K562 (cell line): Measurements from ENCODE around the gene LXN. TPM values are rescaled to one million over a fixed set of nuclear protein-coding genes. Genes with fewer than 3 reads are reported as not detected.

Experiments used
- FOSL1 ChIP-seq: fragments of 200-800 bp; sonication (Bioruptor generic); conservative IDR thresholded peaks from 2 replicates; pipeline ENCODE4 v1.6.1; 2016; ENCODE audit warnings: missing genetic modification characterization, missing compliant biosample characterization
- FOXJ2 ChIP-seq: fragments of 200-800 bp; sonication (Bioruptor generic); IDR thresholded peaks from 2 replicates; pipeline ENCODE4 v1.6.1; 2016; ENCODE audit warnings: missing genetic modification characterization, missing compliant biosample characterization
- HSF4 ChIP-seq: fragments of 250-450 bp; sonication (Bioruptor Pico); IDR thresholded peaks from 2 replicates; pipeline ENCODE4 v2.1.2; 2022; ENCODE audit warnings: mild to moderate bottlenecking, moderate library complexity, borderline replicate concordance
- PCBP1 ChIP-seq: fragments of 200-400 bp; formaldehyde crosslinking; IDR thresholded peaks from 2 replicates; pipeline ENCODE4 v1.6.1; 2018; ENCODE audit warnings: mild to moderate bottlenecking, low read depth, low read length; ENCODE audit not compliant: poor library complexity, severe bottlenecking
- SMARCA4 ChIP-seq: fragments of 450-650 bp; IDR thresholded peaks from 2 replicates; pipeline ENCODE4 v1.6.1; 2016
- ZFP30 ChIP-seq: fragments of 250-450 bp; sonication (Bioruptor Pico); IDR thresholded peaks from 2 replicates; pipeline ENCODE4 v1.8.0; 2022; ENCODE audit warnings: moderate library complexity, mild to moderate bottlenecking, inconsistent platforms, borderline replicate concordance
- ZNF165 ChIP-seq: fragments of 250-450 bp; sonication (Bioruptor Pico); IDR thresholded peaks from 2 replicates; pipeline ENCODE4 v1.4.0; 2020; ENCODE audit warnings: borderline replicate concordance
- ZNF384 ChIP-seq: IDR thresholded peaks from 2 replicates; pipeline ENCODE4 v1.6.1; 2012; ENCODE audit warnings: low read depth, low read length, improper control_type of control experiment
- ZNF586 ChIP-seq: fragments of 450-650 bp; formaldehyde crosslinking; conservative IDR thresholded peaks from 2 replicates; pipeline ENCODE4 v1.4.0; 2020; ENCODE audit warnings: mild to moderate bottlenecking, moderate library complexity
- polyA plus RNA-seq, 8 experiments: library from polyadenylated mRNA; depleted of rRNA in 4 of 8; stranded (reverse) in 5 of 8; unstranded in 3 of 8; fragments of >200 nt; fragmentation: Nextera tagmentation in 2 of 8; fragmentation: Illumina TruSeq in 1 of 8; extraction: Ambion mirVana in 2 of 8; extraction: Trizol in 1 of 8; gene quantifications; 2 replicates each; pipeline versions ENCODE4 v1.2.1 to v1.2.3, GENCODE V29; 2011 to 2014; ENCODE audit warnings: inconsistent platforms in 1 of 8, missing spikeins in 1 of 8
- total RNA-seq, 7 experiments: library from RNA; depleted of rRNA in 6 of 7; stranded (reverse); fragments of >200 nt in 6 of 7; fragmentation: Illumina TruSeq in 2 of 7; extraction: Trizol in 2 of 7; gene quantifications; 2 replicates each; pipeline versions ENCODE4 v1.2.1 to v1.2.3, GENCODE V29; 2011 to 2021; ENCODE audit warnings: low replicate concordance in 1 of 7
- TF ChIP-seq, protein P1 (sequence below): fragments of 450-650 bp; formaldehyde crosslinking; IDR thresholded peaks from 2 replicates; pipeline ENCODE4 v1.4.0; 2022; ENCODE audit warnings: missing genetic modification characterization
- TF ChIP-seq, protein P2 (sequence below): sonication (generic); formaldehyde crosslinking; IDR thresholded peaks from 2 replicates; pipeline ENCODE4 v1.8.0; 2022; ENCODE audit warnings: mild to moderate bottlenecking, missing genetic modification reagents, borderline replicate concordance
- TF ChIP-seq, protein P3 (sequence below): fragments of 200-800 bp; sonication (Bioruptor generic); IDR thresholded peaks from 2 replicates; pipeline ENCODE4 v1.6.1; 2016; ENCODE audit warnings: missing genetic modification characterization, missing compliant biosample characterization
- TF ChIP-seq, protein P4 (sequence below): sonication (generic); formaldehyde crosslinking; IDR thresholded peaks from 2 replicates; pipeline ENCODE4 v1.8.0; 2023; ENCODE audit warnings: mild to moderate bottlenecking, missing genetic modification reagents

Gene LXN
- total and polyA plus RNA-seq, 9 of the 15 experiments (the other 6 are each of a cell fraction or from before 2014, with no cell fraction given) = 0.08 to 0.13 TPM; not detected in 7

DNA sequence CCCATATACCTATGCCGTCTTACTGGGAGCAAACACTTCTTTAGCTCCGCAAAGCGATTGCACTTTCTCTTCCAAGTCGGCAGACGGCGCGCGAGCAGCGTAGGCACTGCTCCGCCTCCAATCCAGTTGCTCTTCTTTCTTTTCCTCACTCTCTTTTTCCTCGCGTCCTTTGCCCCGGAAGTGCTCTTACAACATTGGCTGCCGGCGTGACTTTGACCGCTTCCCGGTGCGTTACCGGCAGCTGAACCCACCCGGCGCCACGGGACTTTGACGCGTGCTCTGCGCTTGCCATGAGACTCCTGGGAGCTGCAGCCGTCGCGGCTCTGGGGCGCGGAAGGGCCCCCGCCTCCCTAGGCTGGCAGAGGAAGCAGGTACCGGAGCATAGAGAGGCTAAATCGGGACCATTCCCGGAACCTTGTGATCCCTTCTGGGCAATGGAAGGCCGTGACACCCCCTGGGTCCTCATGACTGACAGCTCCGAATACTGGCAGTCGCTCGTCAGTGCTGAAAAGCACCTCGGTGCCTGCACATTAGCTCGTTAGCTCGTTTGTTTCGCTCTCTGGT is 28.0 kb downstream of the LXN start, which contains the start of gene GFM1 (continued):
- TF ChIP-seq, protein P1, sequence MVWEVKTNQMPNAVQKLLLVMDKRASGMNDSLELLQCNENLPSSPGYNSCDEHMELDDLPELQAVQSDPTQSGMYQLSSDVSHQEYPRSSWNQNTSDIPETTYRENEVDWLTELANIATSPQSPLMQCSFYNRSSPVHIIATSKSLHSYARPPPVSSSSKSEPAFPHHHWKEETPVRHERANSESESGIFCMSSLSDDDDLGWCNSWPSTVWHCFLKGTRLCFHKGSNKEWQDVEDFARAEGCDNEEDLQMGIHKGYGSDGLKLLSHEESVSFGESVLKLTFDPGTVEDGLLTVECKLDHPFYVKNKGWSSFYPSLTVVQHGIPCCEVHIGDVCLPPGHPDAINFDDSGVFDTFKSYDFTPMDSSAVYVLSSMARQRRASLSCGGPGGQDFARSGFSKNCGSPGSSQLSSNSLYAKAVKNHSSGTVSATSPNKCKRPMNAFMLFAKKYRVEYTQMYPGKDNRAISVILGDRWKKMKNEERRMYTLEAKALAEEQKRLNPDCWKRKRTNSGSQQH (CRISPR knock-in tag) = 0 out of 2 replicates have a peak, but pooled peaks have one; percentile 54
- TF ChIP-seq ZFP30 = no peak
- no peak for TF ChIP-seq HSF4
- TF ChIP-seq, protein P2, sequence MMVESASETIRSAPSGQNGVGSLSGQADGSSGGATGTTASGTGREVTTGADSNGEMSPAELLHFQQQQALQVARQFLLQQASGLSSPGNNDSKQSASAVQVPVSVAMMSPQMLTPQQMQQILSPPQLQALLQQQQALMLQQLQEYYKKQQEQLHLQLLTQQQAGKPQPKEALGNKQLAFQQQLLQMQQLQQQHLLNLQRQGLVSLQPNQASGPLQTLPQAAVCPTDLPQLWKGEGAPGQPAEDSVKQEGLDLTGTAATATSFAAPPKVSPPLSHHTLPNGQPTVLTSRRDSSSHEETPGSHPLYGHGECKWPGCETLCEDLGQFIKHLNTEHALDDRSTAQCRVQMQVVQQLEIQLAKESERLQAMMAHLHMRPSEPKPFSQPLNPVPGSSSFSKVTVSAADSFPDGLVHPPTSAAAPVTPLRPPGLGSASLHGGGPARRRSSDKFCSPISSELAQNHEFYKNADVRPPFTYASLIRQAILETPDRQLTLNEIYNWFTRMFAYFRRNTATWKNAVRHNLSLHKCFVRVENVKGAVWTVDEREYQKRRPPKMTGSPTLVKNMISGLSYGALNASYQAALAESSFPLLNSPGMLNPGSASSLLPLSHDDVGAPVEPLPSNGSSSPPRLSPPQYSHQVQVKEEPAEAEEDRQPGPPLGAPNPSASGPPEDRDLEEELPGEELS (CRISPR knock-in tag) = no peak
- TF ChIP-seq, protein P3, sequence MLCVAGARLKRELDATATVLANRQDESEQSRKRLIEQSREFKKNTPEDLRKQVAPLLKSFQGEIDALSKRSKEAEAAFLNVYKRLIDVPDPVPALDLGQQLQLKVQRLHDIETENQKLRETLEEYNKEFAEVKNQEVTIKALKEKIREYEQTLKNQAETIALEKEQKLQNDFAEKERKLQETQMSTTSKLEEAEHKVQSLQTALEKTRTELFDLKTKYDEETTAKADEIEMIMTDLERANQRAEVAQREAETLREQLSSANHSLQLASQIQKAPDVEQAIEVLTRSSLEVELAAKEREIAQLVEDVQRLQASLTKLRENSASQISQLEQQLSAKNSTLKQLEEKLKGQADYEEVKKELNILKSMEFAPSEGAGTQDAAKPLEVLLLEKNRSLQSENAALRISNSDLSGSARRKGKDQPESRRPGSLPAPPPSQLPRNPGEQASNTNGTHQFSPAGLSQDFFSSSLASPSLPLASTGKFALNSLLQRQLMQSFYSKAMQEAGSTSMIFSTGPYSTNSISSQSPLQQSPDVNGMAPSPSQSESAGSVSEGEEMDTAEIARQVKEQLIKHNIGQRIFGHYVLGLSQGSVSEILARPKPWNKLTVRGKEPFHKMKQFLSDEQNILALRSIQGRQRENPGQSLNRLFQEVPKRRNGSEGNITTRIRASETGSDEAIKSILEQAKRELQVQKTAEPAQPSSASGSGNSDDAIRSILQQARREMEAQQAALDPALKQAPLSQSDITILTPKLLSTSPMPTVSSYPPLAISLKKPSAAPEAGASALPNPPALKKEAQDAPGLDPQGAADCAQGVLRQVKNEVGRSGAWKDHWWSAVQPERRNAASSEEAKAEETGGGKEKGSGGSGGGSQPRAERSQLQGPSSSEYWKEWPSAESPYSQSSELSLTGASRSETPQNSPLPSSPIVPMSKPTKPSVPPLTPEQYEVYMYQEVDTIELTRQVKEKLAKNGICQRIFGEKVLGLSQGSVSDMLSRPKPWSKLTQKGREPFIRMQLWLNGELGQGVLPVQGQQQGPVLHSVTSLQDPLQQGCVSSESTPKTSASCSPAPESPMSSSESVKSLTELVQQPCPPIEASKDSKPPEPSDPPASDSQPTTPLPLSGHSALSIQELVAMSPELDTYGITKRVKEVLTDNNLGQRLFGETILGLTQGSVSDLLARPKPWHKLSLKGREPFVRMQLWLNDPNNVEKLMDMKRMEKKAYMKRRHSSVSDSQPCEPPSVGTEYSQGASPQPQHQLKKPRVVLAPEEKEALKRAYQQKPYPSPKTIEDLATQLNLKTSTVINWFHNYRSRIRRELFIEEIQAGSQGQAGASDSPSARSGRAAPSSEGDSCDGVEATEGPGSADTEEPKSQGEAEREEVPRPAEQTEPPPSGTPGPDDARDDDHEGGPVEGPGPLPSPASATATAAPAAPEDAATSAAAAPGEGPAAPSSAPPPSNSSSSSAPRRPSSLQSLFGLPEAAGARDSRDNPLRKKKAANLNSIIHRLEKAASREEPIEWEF (CRISPR knock-in tag) = no peak
- TF ChIP-seq, protein P4, sequence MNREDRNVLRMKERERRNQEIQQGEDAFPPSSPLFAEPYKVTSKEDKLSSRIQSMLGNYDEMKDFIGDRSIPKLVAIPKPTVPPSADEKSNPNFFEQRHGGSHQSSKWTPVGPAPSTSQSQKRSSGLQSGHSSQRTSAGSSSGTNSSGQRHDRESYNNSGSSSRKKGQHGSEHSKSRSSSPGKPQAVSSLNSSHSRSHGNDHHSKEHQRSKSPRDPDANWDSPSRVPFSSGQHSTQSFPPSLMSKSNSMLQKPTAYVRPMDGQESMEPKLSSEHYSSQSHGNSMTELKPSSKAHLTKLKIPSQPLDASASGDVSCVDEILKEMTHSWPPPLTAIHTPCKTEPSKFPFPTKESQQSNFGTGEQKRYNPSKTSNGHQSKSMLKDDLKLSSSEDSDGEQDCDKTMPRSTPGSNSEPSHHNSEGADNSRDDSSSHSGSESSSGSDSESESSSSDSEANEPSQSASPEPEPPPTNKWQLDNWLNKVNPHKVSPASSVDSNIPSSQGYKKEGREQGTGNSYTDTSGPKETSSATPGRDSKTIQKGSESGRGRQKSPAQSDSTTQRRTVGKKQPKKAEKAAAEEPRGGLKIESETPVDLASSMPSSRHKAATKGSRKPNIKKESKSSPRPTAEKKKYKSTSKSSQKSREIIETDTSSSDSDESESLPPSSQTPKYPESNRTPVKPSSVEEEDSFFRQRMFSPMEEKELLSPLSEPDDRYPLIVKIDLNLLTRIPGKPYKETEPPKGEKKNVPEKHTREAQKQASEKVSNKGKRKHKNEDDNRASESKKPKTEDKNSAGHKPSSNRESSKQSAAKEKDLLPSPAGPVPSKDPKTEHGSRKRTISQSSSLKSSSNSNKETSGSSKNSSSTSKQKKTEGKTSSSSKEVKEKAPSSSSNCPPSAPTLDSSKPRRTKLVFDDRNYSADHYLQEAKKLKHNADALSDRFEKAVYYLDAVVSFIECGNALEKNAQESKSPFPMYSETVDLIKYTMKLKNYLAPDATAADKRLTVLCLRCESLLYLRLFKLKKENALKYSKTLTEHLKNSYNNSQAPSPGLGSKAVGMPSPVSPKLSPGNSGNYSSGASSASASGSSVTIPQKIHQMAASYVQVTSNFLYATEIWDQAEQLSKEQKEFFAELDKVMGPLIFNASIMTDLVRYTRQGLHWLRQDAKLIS (CRISPR knock-in tag) = peak; percentile 59; the same call in 1 of the 2 replicates
- TF ChIP-seq ZNF165 (CRISPR knock-in tag) = no peak
- TF ChIP-seq ZNF384 = peak; percentile 47; the same call in 1 of the 2 replicates
- TF ChIP-seq FOSL1 (tag) = 0 out of 2 replicates have a peak, but pooled peaks have one; percentile 20
- TF ChIP-seq ZNF586 (CRISPR knock-in tag) = no peak
- TF ChIP-seq FOXJ2 (tag) = no peak
- TF ChIP-seq PCBP1 = no peak
- no peak for TF ChIP-seq SMARCA4
